Motor neuron (in vitro differentiated cells): ENCODE measurements around the gene AKT2. TPM values are rescaled to one million over a fixed set of nuclear protein-coding genes. Genes with fewer than 3 reads are reported as not detected.
"Not testable (repeated sequence)": the region's sequence is repeated elsewhere in the genome, so short reads cannot be mapped to it uniquely, and the experiment has no call there.

Experiments used
- ATAC-seq, 8 experiments: fragments of 200-7000 bp; cut with Tn5 transposase; replicated peaks in 6 of 8; 2 replicates each; pipeline ENCODE4 v1.8.0; 2021; ENCODE audit warnings: mild to moderate bottlenecking in 8 of 8, moderate library complexity in 8 of 8
- H3K27ac ChIP-seq, 2 donors: fragments of 250-450 bp; sonication (Bioruptor Pico); 2 replicates each; pipeline ENCODE4 v1.9.0; 2021; ENCODE audit warnings: antibody characterized with exemption in 2 of 2, mild to moderate bottlenecking in 2 of 2, moderate library complexity in 1 of 2
- H3K4me1 ChIP-seq, 2 donors: fragments of 250-450 bp; sonication (Bioruptor Pico); replicated peaks in 1 of 2; 2 replicates each; pipeline ENCODE4 v1.6.1; 2021; ENCODE audit warnings: antibody characterized with exemption in 2 of 2, mild to moderate bottlenecking in 2 of 2, moderate library complexity in 1 of 2
- H3K4me3 ChIP-seq, 5 donors: fragments of 250-450 bp; sonication (Bioruptor Pico); 2 replicates each; pipeline ENCODE4 v1.9.0; 2021; ENCODE audit warnings: antibody characterized with exemption in 5 of 5, mild to moderate bottlenecking in 5 of 5, moderate library complexity in 4 of 5
- WGBS, 10 experiments: fragments of 450-650 bp; shearing (Covaris generic); methylation state at CpG; one replicate each; pipeline ENCODE4 v1.0.0; 2022; 5-methylcytosine and 5-hydroxymethylcytosine counted together
- in situ Hi-C, 9 experiments: fragments of 400-800 bp; cut with MboI; loops; one replicate each; pipeline ENCODE4 v1.15.0; 2021; ENCODE audit warnings: low sequenced_read_pairs in 9 of 9, low pct_unique_long_range_greater_than_20kb in 2 of 9; ENCODE audit not compliant: unreplicated experiment in 9 of 9
- total RNA-seq, 8 experiments: library from RNA; unstranded; fragments of 300-600 nt; gene quantifications; 2 replicates each; pipeline versions ENCODE4 v1.2.3 to v1.2.4, GENCODE V29; 2022

Gene AKT2
- 100 to 1,000 TPM in 2 of 8 experiments, 10 to 100 TPM in 6; 21.0 to 141 (median 44.0) TPM for total RNA-seq

- 0 to 7% methylated on average over 2 to 3 of the region's 84 CpGs; no CpG with 5 or more reads in 8 of the 10 experiments for WGBS, 10 experiments
- in situ Hi-C loops, result no loop called here
- peak; percentile 15 to 77 (median 66) for ATAC-seq
- peaks cover 23 to 26% of the 10 kb centered on the region in 2 donors for H3K4me1 ChIP-seq
- peak within 1 kb of the TSS; percentile 98 to 100 for H3K27ac ChIP-seq
- H3K4me3 ChIP-seq, result peak within 1 kb of the TSS; percentile 70 to 92 (median 74)
Observed at GRCh38 chr19:40284501-40285352, at the start of gene AKT2. Gene AKT2, minus strand, starts transcription at chr19:40285345. Its CDS starts 20,078 bp downstream, at chr19:40265267.

- H3K4me1 ChIP-seq, H3K27ac ChIP-seq, ATAC-seq, in situ Hi-C loops, H3K4me3 ChIP-seq: not testable (repeated sequence)
- WGBS, 10 experiments, result 37 to 100% (median 94%) methylated on average over 1 to 5 of the region's 6 CpGs
Observed at GRCh38 chr19:40333083-40333482, 47.9 kb upstream of the AKT2 start.

- no peak overlapping the region for H3K4me3 ChIP-seq
- in situ Hi-C loops, result no loop called here
Observed at GRCh38 chr19:40332669-40333068, 47.5 kb upstream of the AKT2 start.

DNA sequence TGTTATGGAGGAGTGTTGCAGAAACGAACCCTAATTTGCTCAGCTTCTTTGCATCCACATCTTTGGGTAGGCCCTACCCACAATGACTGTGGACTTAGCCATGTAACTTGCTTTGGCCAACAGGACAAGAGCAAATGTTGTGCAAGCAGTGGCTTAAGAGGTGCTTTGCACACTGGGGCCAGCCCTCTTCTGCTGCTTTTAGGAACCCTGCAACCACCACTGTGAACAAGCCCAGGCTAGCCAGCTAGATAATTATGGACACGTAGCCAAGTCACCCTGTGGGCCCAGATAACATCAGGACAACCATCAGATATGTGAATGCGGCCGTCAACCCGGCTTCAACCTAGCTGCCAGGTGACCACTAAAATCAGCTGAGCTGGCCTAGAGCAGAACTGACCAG is 45.9 kb upstream of the AKT2 start:
- Histone ChIP-seq H3K4me3 (no peak overlapping the region), H3K4me1 (no peaks in the 10 kb centered on the region), H3K27ac (no peak overlapping the region)
- ATAC-seq, result no peak
- WGBS, 10 experiments, result 87 to 100% (median 100%) methylated on average over 1 to 5 of the region's 5 CpGs; no CpG with 5 or more reads in 5 of the 10 experiments
- in situ Hi-C loops, result no loop called here

More at GRCh38 chr19:40332669-40333068, 47.5 kb upstream of the AKT2 start:
- no peak for ATAC-seq
- no peak overlapping the region for H3K27ac ChIP-seq
- 93 to 100% (median 100%) methylated on average over 1 to 5 of the region's 6 CpGs; no CpG with 5 or more reads in 4 of the 10 experiments for WGBS, 10 experiments
- peaks cover 0 to 4% of the 10 kb centered on the region in 2 donors for H3K4me1 ChIP-seq

DNA sequence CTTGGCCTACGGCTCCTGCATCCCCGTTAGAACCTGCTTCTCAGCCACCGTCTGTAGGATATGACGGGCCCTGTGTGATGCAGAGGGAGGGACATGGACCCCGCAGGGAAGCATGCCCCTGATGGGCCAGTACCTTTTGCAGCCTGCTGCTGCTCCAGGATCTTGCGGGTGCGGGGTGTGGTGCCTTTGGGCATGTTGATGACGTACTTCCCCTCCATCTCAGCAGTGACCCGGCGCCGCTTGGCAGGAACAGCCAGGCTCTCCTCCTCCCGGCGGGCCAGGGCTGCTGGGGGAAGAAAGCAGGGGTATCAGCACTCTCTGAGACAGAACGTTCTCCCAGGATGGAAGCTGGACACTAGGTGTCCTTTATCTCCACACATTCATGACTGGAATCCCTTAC is 41.1 kb upstream of the AKT2 start:
- ATAC-seq, result no peak
- no peak overlapping the region for H3K27ac ChIP-seq
- no peaks in the 10 kb centered on the region for H3K4me1 ChIP-seq
- WGBS, 10 experiments, result 81 to 100% (median 86%) methylated on average over 1 to 8 of the region's 14 CpGs; no CpG with 5 or more reads in 7 of the 10 experiments
- in situ Hi-C loops, result no loop called here
- no peak overlapping the region for H3K4me3 ChIP-seq

DNA sequence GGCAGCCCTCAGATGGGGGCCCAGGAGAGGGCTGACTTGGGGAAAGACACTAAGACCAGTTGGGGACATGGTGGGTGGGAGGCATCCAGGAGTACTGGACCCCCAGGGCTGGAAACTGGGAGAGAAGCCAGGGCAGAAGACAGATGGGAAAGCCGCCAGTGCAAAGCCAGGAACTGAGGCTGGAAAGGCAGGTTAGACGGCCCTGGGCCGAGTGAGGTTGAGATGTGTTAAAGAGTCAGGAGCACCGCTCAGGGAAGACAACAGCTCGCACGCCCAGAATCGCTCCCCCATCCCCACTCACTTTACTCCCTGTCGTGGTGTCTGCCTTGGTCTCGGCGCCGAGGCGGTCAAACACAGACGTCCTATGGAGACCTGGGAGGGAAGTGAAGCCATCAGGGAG is 38.6 kb upstream of the AKT2 start:
- Histone ChIP-seq H3K27ac (no peak overlapping the region), H3K4me1 (no peaks in the 10 kb centered on the region), H3K4me3 (no peak overlapping the region)
- WGBS, 10 experiments, result 90 to 92% (median 90%) methylated on average over 2 to 4 of the region's 13 CpGs; no CpG with 5 or more reads in 7 of the 10 experiments
- in situ Hi-C loops, result loop anchor here in 1 of 9 experiments (25.0 kb wide), 1 partner anchor 314 kb away; no protein-coding TSS in a partner anchor
- no peak for ATAC-seq

GRCh38 chr19:40322951-40323615 is 37.9 kb upstream of the AKT2 start:
- ATAC-seq, result peak in 4 of 8 experiments; percentile 9 to 94 (median 86)
- in situ Hi-C loops, result loop anchor here in 1 of 9 experiments (25.0 kb wide), 1 partner anchor 314 kb away; no protein-coding TSS in a partner anchor
- H3K4me1 ChIP-seq, result no peaks in the 10 kb centered on the region
- H3K27ac ChIP-seq, result no peak overlapping the region
- H3K4me3 ChIP-seq, result no peak overlapping the region
- WGBS, 10 experiments, result 60 to 100% (median 84%) methylated on average over 1 to 3 of the region's 15 CpGs; no CpG with 5 or more reads in 4 of the 10 experiments

DNA sequence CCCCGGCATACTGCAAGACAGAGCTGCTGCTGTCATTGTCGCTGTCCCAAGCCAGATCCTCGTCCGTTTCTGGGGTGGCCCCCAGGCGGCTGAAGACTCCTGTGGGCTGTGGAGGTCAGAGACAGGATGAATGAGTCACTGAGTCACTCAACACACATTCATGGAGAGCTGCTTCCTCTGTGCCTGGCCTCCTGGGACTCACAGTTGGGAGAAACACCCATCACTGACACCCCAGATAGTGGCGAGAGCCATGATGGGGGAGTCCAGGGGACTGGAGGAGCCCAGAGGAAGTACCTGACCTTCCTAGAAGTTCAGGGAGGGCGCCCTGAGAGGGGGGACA is 37.1 kb upstream of the AKT2 start:
- no peaks in the 10 kb centered on the region for H3K4me1 ChIP-seq
- ATAC-seq, result peak in 1 of 8 experiments; percentile 4
- no peak overlapping the region for H3K4me3 ChIP-seq
- WGBS, 10 experiments, result 50 to 96% (median 85%) methylated on average over 1 to 4 of the region's 7 CpGs; no CpG with 5 or more reads in 6 of the 10 experiments
- no peak overlapping the region for H3K27ac ChIP-seq
- in situ Hi-C loops, result loop anchor here in 1 of 9 experiments (25.0 kb wide), 1 partner anchor 315 kb away; no protein-coding TSS in a partner anchor

DNA sequence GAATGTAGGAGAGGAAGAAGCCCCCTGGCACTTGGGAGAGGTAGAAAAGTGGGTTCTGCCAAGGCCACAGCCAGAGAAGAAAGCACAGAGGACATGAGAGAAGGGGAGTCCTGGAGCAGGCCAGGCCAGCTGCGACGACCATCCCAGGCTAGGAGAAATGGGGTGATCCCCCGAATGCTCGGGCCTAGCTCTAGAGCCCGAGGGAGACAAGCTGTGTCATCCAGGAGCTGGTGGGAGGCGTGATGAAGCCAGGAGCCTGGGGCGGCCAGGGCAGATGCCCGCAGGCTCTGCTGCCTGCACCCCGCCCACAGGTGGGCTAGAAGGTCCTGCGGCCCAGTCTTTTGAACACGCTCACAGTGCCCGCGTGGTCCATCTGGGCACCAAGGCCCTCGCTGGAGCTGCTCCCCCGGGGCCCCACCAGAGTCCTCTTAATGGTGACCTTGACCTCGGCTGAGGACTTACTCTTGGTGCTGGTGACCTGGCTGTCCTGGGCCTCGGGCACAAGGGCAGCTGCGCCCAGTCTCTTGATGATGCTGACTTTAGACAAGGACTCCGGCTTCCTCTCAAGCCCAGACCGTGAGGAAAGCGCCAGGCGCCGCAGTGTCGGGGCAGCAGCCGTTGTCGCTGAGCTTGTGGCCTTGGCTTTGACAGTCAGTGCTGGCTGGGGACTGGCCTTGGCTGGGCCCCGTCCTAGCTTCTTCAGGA is 36.6 kb upstream of the AKT2 start:
- ATAC-seq, result no peak
- Histone ChIP-seq H3K27ac (no peak overlapping the region), H3K4me1 (no peaks in the 10 kb centered on the region), H3K4me3 (no peak overlapping the region)
- in situ Hi-C loops, result loop anchor here in 1 of 9 experiments (25.0 kb wide), 1 partner anchor 316 kb away; no protein-coding TSS in a partner anchor
- 96 to 100% (median 100%) methylated on average over 1 to 13 of the region's 27 CpGs; no CpG with 5 or more reads in 5 of the 10 experiments for WGBS, 10 experiments

GRCh38 chr19:40321076-40321475 is 35.9 kb upstream of the AKT2 start:
- no peak for ATAC-seq
- in situ Hi-C loops, result loop anchor here in 1 of 9 experiments (25.0 kb wide), 1 partner anchor 316 kb away; no protein-coding TSS in a partner anchor

DNA sequence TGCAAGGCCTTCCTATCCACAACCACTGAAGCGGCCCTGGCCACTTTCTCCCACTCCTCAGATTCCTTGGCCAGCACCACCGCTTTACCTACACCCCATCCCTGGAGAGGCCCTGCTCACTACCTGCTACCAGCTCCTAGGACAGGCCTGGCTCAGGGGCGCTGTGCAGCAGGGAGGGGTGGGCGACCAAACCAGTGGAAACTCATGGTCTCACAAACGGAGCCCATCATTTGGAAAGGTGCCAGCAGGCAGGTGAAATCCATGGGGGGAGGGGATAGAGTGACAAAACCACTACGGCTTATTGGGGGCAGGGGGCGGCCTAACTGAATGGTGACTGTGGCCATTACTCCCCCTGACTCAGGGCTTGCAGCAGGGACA is 35.4 kb upstream of the AKT2 start:
- 100% methylated on average over 1 to 2 of the region's 7 CpGs; no CpG with 5 or more reads in 6 of the 10 experiments for WGBS, 10 experiments
- ATAC-seq, result no peak

More at GRCh38 chr19:40321076-40321475, 35.9 kb upstream of the AKT2 start:
- no peak overlapping the region for H3K27ac ChIP-seq
- no peaks in the 10 kb centered on the region for H3K4me1 ChIP-seq
- 100% methylated on average over 2 of the region's 18 CpGs; no CpG with 5 or more reads in 9 of the 10 experiments for WGBS, 10 experiments
- H3K4me3 ChIP-seq, result no peak overlapping the region

GRCh38 chr19:40317338-40317737 is 32.2 kb upstream of the AKT2 start:
- WGBS, 10 experiments, result 13 to 100% (median 89%) methylated on average over 1 to 7 of the region's 7 CpGs; no CpG with 5 or more reads in 4 of the 10 experiments
- in situ Hi-C loops, result loop anchor here in 1 of 9 experiments (25.0 kb wide), 1 partner anchor 320 kb away; no protein-coding TSS in a partner anchor
- ATAC-seq, result peak in 1 of 8 experiments; percentile 12
- H3K4me1 ChIP-seq, result no peaks in the 10 kb centered on the region
- H3K27ac ChIP-seq, result no peak overlapping the region
- no peak overlapping the region for H3K4me3 ChIP-seq

More for the DNA sequence above, 35.4 kb upstream of the AKT2 start:
- in situ Hi-C loops, result loop anchor here in 1 of 9 experiments (25.0 kb wide), 1 partner anchor 317 kb away; no protein-coding TSS in a partner anchor
- H3K4me3 ChIP-seq, result no peak overlapping the region
- H3K4me1 ChIP-seq, result no peaks in the 10 kb centered on the region
- H3K27ac ChIP-seq, result no peak overlapping the region
